Cardiac fibroblast (primary cell): ENCODE results near the gene ACOX3.

Source experiments
- DNase-seq, 2 donors: peaks; one replicate each; pipeline versions ENCODE4 v3.0.0 to v3.0.0-alpha.2; 2010; ENCODE audit warnings: low read depth in 2 of 2
- H3K4me3 ChIP-seq, 2 donors: replicated peaks in 1 of 2; 1 replicate in 1 of 2; 2 replicates in 1 of 2; pipeline ENCODE4 v1.5.1; 2011; ENCODE audit warnings: low read depth in 2 of 2, low read length in 2 of 2, mild to moderate bottlenecking in 2 of 2, moderate library complexity in 1 of 2
- CTCF ChIP-seq: IDR thresholded peaks from one replicate; pipeline ENCODE4 v1.5.1; 2011; ENCODE audit warnings: low read depth, mild to moderate bottlenecking, low read length, inconsistent platforms

The ACOX3 gene

GRCh38 chr4:8402181-8402597, 38.3 kb downstream of the ACOX3 start:
- no peak for TF ChIP-seq CTCF
- no peak overlapping the region for H3K4me3 ChIP-seq
- DNase-seq: no peak

DNA sequence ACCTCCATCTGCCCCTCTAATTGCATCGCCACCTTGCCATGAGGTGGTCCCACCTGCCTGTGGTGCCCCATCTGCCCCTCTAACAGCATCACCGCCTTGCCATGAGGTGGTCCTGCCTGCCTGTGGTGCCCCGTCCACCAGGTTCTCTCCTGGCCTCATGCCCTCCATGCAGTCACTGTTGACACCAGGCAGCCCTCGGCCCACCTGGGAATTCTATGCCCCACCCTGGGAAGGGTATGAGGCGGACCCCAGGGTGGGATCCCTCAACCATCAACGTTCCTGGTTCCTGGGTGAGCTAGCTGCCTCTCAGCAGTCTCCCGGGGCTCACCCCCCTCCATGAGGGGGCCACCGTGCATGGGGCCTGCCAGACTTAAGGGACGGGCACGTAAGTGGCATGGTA, 38.9 kb downstream of the ACOX3 start:
- DNase-seq: no peak
- no peak for TF ChIP-seq CTCF
- H3K4me3 ChIP-seq: no peak overlapping the region

GRCh38 chr4:8400632-8401325, 39.7 kb downstream of the ACOX3 start:
- no peak for TF ChIP-seq CTCF
- no peak for DNase-seq
- no peak overlapping the region for H3K4me3 ChIP-seq

DNA sequence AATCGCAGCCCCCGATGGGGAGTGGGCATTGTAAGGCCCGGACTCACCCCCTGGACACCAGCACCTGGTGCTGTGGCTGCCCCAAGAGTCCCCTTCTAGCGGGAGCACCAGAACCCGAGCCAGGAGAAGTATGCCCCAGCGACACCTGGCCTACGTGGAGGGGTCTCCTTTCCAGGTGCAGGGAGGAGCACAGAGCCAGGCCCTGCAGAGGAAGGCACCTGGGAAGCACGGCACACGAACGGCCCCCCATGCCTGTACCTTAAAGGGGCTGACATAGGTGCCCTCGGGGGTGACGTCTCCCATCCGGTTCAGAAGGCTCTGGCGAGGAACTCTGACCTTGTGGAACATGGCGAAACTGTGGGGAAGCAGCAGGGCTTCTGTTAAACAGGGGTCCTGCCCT, 41.2 kb downstream of the ACOX3 start:
- DNase-seq: no peak
- H3K4me3 ChIP-seq: no peak overlapping the region
- TF ChIP-seq CTCF: no peak

- no peak for DNase-seq
- no peak overlapping the region for H3K4me3 ChIP-seq
- no peak for TF ChIP-seq CTCF
Observed at GRCh38 chr4:8398347-8398746, 42.2 kb downstream of the ACOX3 start.

DNA sequence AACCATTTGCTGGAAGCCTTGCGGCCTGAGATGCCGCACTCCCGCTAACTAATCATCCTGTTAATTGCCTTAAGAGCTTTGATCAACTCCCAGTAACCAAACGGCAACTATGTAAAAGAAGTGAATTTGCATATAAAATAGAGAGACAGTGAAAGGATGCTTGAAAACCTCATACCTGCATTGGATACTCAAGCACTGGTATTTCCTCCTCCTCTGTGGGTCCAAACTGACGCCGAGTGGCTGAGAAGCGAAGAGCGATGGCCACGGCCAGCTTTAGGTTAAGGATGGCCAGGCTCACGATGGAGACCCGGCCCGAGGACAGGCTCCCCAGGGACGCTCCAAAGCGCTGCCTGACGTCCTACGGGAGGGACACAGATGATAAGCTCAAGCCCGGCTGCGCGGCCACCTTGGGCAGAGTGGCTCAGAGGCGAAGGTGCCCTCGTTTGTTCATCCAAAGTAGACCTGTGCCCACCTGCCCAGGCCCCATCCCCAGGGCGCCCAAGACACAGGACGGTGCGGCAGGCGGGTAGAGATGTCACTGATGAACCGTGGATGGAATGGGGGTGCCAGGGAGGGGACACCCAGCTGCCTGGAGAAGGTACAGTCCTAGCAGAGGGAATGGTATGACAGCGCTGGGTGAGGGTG, 43.6 kb downstream of the ACOX3 start:
- no peak overlapping the region for H3K4me3 ChIP-seq
- DNase-seq: no peak
- no peak for TF ChIP-seq CTCF
